NOMO-1 treated with DMSO at 0.1 percent for 48 hours (cell line): ENCODE measurements around the gene ANKRD35.
"Not testable (repeated sequence)": the region's sequence is repeated elsewhere in the genome, so short reads cannot be mapped to it uniquely, and the experiment has no call there.

Experiments used
- DNase-seq: peaks from one replicate; lab custom pipeline; 2025; ENCODE audit not compliant: unreplicated experiment; lab: John Stamatoyannopoulos, UW

The ANKRD35 gene

DNA sequence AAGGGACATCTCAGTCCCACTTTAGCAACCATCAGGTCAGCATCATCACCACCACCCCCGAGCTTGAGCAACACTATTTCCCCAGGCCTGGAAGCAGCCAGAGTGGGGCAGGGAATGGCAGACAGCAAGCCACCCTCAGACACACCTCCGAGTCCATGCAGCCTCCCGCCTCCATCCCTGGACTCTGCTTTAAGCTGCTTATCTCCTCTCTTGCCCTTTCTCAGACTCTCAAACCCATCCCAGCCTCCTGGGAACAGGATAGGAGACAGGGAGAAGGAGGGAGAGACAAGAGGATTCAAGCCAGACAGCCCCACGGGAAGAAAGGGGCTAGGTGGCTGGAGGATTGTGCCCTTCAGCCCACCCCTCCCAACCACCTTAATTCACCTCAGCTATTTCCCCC is 28.5 kb downstream of the ANKRD35 start:
- no peak for DNase-seq

DNA sequence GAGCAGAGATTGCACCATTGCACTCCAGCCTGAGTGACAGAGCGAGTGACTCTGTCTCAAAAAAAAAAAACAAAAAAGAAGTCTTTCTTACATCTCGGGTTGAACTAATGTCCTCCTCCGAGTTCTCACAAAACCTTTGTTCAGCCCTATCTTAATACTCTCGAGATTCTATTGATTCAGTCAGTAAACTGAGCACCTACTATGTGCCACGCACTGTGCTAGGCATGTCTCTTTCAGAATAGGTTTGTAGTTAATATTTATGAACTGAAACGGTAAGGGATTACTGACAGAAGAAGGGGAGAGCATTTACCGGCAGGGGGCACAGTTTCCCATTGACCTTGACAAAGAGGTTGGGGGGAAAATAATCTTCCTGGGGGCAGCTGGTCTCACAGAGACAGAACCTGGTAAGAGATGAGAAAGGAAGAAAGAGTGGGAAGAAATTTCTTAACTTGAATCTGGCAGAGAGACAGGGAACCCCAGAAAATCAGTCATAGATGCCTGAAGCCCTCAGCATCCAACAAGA is 30.2 kb downstream of the ANKRD35 start:
- no peak for DNase-seq

DNA sequence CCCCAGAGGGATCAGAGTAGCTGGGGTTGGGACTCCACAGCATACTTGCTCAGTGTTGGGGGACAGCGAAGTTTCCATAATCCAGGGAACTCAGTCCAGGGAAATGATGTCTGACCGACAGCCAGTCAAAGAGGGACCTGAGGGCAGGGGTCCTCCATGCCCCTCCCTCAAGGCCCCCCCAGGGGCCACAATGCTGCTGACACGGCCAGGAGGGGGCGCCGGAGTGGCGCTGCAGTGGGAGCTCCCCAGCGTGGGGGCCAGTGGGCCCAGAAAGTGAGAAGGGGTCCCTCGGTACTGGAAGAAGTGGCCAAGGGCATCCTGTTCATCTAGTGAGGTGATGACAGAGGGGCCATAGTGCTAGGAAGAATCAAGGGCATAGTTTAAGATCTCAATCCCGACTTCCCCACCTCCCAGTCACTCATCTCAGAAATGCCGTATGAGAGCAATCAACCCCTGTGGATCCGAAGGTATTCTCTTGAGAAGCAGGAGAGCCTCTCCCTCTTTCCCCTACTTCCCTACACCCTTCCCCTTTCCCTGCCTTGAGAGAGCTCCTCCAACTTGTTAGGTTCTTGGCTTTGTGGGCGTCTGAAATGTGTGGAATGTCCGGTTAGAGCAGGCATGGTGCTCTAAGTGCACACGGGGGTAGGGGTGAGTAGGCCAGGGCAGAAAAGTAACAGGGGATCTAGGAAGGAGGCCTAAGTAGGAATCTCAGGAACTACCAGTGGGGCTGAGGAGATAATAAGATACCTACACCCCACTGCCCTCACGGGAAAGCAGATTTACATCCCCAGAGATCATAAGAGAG is 36.1 kb downstream of the ANKRD35 start:
- no peak for DNase-seq

DNA sequence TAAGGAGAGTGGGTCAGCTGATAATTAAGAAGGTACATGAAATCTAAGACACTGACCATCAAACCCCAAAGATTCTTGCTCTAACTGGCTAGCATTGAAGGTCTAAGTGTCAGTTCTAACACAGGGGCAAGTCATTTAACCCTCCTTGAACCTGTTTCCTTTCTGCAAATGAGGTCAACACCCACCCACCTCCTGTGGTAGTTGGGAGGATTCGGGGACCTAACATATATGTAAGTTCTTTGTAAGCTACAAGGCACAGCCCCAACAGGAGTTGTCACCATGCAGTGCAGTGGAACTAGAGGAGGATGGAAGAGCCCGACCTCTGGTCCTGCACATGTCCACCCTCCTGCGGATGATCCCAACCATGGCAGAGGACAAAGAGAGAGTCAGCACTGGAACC is 37.8 kb downstream of the ANKRD35 start:
- DNase-seq: no peak

DNA sequence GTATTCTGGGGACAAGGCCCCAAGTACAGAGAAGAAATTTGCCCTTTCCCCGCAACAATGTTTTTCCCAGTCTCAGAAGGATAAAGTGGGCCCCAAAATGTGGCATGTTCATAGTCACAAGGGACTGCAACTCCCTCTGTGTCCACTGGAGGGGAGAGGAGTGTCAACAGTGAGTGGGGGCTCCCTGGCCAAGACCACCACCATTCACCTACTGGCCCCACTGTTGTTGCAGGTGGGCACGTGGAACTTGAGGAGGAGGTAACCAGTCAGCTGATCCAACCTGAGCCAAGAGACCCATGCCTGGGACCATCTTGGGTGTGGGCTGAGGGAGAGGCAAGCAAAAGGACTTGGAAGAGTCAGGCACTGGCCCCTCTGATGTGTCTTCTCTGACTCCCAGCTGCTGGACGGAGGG is 39.5 kb downstream of the ANKRD35 start:
- DNase-seq: peak; percentile 3

DNA sequence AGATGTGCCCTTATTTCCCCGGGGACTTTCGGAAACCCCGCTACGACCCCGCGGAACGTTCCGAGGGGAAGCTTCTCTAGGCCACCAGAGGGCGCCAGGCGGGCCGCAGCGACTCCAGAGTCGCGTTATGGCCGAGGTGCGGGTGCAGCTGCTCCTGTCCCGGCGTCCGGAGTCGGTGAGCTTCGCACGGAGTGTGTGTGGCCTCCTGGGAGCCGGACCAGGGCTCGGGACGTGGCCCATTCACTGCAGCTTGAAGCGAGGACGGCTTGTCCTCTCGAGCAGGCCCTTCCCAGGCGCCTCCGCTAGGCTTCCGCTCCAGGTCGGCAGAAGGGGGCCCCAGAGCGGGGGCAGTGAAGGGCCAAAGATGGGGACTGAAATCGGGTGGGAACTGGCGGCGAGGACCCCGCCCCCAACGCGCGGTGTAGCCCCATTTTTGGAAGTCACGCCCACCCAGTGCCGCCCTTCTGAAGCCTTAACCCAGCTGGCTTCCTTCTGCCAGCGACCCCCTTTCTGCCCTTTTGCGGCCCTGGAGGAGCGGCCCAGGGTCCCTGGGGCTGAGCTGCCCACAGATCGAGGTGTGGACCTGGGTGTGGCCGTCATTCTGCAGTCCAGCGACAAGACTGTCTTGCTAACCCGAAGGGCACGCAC is 40.0 kb downstream of the ANKRD35 start, which contains the start of gene NUDT17:
Gene NUDT17 (plus strand): TSS at position 117 of the 648 bp plus-strand sequence. CDS start 11 bp downstream, at position 128.
- peak; percentile 36 for DNase-seq

DNA sequence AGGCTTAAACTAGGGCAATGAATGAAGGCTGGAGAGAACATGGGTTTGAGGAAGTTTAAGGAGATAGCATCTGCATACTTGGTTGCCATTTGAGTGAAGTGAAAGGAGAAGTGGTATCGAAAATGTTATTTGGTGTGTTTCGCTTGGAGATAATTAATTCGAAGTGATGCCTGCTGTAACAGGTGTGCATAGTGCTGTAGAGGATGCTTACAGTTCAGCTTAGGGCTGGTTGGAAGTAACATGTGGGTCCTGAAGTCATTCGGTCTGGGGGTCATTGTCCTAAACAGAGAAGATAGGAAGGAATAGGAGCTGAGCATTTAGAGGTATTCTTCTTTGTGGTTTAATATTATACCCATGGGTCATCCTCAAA is 40.5 kb downstream of the ANKRD35 start:
- peak; percentile 87 for DNase-seq

DNA sequence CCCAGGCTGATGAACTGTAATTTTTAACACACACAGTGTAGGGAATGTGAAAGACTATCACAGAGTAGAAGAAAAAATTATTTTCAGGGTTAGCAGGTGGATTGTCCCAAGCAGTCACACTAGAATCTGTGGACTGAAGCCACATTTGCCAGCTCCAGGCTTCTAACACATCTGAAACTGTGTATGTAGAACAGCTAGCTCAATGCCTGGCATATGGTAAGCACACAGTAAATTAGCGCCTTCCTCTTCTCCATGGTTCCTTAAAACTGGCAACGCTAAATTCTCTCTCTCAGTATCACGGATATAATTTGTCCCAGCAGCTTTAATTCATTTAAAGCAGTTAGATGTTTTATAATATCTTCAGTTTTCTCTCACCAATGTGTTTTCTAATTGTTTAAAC is 42.6 kb downstream of the ANKRD35 start:
- no peak for DNase-seq

DNA sequence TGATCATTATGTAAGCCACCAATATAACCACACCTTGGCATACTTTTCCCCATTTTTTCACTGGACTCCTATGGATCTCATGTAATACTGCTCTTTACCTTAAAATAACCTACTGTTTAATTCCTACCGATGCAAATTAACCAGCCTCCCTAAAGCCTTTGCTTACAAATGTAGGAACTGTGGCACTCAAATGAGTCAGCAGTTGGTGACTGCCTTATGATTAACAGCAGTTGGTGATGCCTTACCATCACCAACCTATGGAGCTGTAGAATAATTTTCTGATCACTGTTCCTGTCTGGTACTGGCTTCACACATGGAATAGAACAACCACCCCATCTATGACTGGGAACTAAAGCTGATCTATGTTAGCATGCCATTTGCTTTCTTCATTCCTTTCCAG is 48.0 kb downstream of the ANKRD35 start:
- DNase-seq: no peak

DNA sequence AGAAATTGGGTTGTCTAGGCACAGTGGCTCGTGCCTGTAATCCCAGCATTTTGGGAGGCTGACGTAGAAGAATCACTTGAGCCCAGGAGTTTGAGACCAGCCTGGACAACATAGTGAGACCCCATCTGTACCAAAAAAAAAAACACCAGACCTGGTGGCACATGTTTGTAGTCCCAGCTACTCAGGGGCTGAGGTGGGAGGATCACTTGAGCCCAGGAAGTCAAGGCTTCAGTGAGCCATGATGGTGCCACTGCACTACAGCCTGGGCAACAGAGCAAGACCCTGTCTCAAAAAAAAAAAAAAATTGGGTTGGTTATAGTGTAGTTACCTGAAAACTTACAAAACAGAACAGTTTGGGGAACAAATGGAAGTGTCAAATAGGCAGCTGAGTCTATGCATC is 54.9 kb downstream of the ANKRD35 start:
- DNase-seq: not testable (repeated sequence)

DNA sequence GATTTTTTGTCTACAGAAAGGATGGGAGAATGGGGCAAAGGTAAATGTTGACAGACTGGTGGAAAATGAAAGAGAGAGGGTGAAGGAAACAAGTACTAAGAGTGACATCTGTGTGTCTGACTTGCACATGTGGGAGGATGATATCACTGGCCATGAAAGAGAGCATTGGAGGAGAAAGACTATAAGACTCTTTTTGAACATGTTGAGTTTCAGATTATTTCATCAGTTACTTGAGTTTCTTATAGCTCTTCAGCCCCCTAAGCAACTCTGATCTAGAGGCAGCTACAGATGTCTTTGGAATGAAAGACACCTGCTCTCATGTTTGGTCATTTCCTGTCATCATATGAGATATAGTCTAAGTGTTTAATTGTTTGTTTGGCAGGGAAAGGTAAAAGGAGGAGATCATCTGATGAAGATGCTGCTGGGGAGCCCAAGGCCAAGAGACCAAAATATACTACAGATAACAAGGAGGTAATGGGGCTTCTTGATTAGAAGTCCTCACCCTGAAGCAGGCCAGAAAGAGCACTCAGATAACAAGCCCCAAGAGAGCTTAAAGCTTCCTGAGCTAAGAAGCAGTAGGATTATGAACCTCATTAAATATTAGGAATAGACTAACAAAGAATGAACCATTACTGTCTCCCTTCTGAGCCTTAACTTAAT is 57.2 kb downstream of the ANKRD35 start:
- DNase-seq: no peak

DNA sequence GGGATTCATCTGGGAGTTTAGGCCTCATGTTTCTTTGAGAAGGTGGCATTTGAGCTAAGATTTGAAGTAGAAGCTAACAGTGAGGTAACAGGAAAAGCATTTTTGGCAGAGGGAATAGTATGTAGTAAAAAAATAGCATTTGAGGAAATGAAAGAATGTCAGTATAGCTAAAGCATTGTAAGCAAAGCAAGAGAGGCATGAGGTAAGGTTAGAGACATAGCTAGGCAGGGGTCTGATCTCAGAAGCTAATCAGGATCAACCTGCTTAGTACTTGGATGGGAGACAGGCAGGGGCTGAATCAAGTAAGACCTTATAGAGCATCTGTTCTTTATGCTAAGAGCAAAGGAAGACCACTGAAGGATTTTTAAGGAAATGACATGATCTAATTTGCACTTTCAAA is 57.7 kb downstream of the ANKRD35 start:
- DNase-seq: no peak

DNA sequence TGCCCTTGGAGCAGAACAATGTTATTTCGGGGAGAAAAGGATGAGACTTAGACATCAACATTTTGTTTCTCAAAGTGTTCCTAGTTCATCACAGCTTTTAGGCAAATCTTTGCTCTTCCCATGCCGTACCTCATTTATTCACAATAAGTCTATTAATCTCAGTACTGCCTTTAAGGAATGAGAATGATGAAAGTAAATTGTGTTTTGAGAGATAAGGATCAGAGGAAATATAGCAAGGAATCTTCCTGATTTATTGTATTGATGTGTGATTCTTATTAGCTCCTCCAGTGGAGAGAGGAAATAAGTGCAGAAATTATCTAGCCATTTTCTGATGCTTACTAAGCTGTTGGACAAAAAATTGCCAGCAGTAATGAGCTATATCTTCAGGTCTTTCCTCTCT is 59.6 kb downstream of the ANKRD35 start:
- no peak for DNase-seq

DNA sequence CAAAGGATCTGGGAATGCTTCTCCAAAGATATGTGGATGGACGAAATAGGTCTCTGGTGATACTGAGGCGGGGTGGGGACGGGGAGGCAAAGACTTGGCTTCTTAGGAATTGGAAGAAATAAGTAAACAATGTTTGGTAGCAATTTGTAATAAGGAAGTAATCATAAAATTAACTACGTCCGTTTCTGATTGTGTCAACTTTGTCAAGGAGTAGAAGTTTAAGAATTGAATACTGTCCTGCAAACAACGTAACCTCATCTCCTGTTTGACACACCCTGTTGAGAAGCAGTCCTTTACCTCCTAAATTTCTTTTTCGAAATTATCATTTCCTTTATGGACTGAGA is 61.2 kb downstream of the ANKRD35 start:
- no peak for DNase-seq

DNA sequence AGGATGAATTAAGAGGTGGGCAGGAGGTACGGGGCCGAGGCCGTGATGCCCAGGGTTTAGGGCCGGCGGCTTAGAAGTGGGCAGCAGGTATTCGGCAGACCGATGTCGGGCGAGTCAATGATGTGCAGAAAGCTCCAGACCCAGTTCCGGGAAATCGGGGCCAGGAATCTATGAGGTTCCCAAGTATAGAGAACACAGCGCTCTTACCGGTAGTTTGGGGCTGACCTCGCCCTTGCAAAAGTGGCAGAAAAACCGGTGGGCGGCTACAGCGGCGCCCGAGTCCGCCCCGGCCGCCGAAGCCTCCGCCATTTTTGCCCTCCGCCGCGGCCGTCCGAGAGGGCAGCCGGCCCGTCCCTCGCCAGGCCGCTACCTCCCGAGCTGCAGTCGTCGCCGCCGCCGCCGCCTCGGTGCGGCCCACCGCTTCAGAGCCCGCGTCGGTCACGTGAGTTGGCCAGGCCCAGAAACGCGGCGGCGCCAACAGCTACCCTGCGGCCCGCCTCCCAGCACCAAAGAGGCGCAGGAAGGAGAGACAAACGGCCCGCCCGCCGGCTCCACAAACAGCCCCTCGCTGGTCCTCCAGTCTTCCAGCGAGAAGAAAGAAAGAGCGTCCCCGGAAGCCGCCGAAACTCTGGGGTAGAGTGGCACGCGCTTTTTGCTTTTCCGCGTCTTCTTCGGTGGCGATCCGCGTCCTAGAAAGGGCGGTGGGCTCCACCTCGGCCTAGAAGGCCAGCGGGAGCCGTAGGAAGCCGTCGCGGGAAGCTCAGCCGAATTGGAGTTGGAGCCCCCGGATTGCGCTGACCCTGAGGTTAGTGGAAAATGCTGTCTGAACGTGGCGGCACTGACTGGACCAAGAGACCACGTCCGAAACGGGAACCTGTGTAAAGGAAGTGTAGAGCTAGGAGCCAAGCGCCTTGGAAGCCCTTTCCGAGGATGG is 61.8 kb downstream of the ANKRD35 start, which contains the start of the genes POLR3C and RNF115:
Gene POLR3C (plus strand): TSS at position 636 of the 934 bp plus-strand sequence. CDS start 1,577 bp downstream, outside the sequence.
Gene RNF115 (minus strand): TSS at position 531 of the 934 bp plus-strand sequence. CDS start 222 bp downstream, at position 309.
- DNase-seq: peak; percentile 95

DNA sequence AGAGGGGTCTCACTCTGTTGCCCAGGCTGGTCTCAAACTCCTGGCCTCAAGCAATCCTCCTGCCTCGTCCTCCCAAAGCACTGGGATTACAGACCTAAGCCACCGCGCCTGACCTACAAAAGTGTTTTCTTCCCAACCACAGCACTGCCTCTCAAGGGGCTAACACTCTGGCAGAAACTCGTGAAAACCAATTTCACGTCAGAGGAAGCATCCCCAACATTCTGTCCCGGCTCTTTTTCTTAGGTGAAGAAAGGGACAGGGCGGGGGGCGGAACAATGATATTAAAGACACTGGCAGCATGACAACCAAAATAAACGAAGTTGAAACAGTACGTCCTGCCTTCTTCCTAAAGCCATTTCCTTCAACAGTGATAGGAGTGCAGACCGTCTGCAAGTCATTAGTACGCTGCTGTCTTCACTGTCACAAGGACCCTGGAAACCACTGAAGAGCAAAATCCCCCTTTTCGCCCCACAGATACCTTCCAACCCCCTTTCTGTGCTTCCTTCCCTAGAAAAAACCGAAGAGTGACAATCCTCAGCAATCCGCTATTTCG is 62.8 kb downstream of the ANKRD35 start:
- not testable (repeated sequence) for DNase-seq

DNA sequence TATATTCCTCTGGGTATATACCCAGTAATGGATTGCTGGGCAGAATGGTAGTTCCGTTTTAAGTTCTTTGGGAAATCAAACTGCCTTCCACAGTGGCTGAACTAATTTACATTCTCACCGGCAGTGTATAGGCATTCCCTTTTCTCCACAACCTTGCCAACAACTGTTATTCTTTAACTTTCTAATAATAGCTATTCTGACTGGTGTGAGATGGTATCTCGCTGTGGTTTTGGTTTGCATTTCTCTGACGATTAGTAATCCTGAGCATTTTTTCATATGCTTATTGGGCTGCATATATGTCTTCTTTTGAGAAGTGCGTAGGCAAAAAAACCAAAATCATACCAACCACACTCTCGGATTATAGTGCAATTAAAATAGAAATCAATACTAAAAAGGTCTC is 67.6 kb downstream of the ANKRD35 start:
- not testable (repeated sequence) for DNase-seq
